ENCODE data around the gene SCYGR4.

- TF ChIP-seq CTCF (IDR thresholded peaks at IDR 0.05; ENCODE audit: insufficient read depth, low read depth, low read length) (no peak), EZH2 (IDR thresholded peaks at IDR 0.05; ENCODE audit: insufficient read depth, low read length) (no peak)
Observed at GRCh38 chr2:227654426-227654825, 37.1 kb downstream of the SCYGR4 start.
